ENCODE measurements around the gene SLC6A18. TPM values are rescaled to one million over a fixed set of nuclear protein-coding genes. Genes with fewer than 3 reads are reported as not detected.

SLC6A18 gene
- total RNA-seq, 2 donors from 2014 or later = 0.11 TPM; not detected in 1

GRCh38 chr5:1243487-1244130 is 18.4 kb downstream of the SLC6A18 start:
- intact Hi-C loops (cut with DNase I, micrococcal nuclease) = no loop called here
- ATAC-seq (no peak), DNase-seq (no peak)

DNA sequence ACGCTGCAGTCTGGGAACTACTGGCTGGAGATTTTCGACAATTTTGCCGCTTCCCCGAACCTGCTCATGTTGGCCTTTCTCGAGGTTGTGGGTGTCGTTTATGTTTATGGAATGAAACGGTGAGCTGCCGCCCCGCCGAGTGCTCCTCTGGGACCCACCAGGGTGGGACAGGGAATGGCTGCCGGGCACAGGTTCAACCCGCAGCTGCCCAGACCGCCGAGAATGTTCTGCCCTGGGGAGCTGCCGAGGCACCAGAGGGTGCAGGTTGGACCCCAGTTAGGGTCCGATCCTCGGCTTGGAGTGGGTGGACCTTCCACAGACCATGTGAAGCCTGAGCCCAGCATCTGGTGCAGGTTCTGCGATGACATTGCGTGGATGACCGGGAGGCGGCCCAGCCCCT is 19.1 kb downstream of the SLC6A18 start:
- intact Hi-C loops (cut with DNase I, micrococcal nuclease) = no loop called here
- DNase-seq = no peak
- no peak for ATAC-seq

DNA sequence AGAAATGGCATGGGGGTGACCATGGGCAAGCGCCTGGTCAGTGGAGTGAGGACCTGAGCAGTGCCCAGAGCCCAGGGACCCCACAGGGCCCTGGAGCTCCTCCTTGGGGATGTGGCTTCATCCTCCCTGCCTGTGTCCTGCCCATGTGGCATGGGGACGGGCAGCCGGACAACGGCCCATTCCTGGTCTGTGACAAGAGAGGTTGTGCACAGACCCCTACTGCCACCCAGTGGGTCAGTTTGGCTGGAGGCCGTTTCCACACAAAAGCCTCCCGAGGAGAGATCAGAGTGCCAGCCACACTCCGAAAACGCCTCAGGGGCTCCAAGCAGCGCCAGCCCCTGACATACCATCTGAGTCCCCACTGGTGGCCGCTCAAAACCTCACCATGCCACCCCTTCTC is 19.8 kb downstream of the SLC6A18 start:
- intact Hi-C loops (cut with DNase I, micrococcal nuclease) = no loop called here
- no peak for DNase-seq
- peak; percentile 31 for ATAC-seq

DNA sequence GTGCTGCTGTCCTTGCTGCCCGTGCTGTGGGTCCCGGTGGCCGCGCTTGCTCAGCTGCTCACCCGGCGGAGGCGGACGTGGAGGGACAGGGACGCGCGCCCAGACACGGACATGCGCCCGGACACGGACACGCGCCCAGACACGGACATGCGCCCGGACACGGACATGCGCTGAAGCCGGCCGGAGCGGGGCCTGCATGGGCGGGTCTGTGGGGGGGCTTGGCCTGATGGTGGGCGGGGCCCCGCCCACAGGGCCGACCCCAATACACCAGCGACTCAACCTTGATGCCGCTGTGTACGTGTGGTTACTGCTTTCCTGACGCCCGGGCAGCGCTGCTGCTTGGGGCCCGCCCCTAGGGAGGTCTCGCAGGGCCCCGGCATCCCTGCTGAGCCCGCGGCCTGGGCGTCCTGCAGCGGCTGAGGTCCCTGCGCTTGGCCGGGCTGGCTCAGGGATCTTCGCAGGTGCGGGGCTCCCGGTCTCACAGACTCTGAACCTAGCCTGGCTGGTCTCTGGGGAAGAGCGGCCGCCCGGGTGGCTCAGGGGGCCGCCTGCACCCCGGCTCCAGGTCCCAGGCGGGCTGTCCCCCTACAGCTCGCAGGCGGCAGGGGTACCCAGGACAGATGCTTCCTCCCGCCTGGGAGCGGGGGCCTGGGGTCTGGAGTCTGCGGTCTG is 20.9 kb downstream of the SLC6A18 start:
- DNase-seq (no peak), ATAC-seq (no peak)
- intact Hi-C loops (cut with DNase I, micrococcal nuclease) = no loop called here

DNA sequence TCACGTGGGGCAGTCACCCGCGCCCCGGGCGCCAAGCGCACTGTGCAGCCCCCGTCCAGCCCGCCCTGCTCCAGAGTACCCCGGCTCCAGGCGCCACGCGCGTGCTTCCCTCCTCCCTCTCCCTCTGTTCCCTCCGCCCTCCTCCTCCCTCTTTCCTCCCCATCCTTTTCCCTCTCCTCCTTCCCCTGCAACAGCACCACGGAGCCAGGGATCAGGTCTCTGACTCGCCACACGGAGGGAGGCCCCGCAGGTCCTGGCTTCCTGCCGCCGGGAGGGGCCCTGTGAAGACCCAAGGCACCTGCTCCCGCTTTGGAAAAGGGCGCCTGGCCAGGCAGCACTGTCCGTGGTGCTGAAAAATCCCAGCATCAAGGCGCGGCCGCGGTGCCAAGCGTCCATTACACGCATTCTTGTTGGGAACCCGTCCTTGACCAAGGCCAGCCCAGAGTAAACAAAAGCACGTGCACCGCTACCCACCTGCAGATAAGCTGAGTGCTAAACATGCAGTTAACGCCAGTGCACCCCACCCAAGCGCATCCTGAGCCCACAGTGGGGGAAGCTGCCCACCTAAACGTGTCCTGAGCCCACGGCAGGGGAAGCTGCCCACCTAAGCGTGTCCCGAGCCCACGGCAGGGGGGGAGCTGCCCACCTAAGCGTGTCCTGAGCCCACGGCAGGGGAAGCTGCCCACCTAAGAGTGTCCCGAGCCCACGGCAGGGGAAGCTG is 21.7 kb downstream of the SLC6A18 start:
- peak in 1 of 2 donors; percentile 70 for DNase-seq
- ATAC-seq = peak; percentile 53
- intact Hi-C loops (cut with DNase I, micrococcal nuclease) = no loop called here

- no peak for ATAC-seq
- intact Hi-C loops (cut with DNase I, micrococcal nuclease) = no loop called here
These were observed 22.6 kb downstream of the SLC6A18 start for GRCh38 chr5:1247811-1248210.

GRCh38 chr5:1249366-1250280 is 24.4 kb downstream of the SLC6A18 start:
- ATAC-seq (no peak), DNase-seq (no peak)
- intact Hi-C loops (cut with DNase I, micrococcal nuclease) = no loop called here

More at GRCh38 chr5:1247811-1248210, 22.6 kb downstream of the SLC6A18 start:
- DNase-seq = no peak

GRCh38 chr5:1251678-1252580 is 26.7 kb downstream of the SLC6A18 start:
- ATAC-seq (peak; percentile 80), DNase-seq (peak in 1 of 2 donors; percentile 56)

DNA sequence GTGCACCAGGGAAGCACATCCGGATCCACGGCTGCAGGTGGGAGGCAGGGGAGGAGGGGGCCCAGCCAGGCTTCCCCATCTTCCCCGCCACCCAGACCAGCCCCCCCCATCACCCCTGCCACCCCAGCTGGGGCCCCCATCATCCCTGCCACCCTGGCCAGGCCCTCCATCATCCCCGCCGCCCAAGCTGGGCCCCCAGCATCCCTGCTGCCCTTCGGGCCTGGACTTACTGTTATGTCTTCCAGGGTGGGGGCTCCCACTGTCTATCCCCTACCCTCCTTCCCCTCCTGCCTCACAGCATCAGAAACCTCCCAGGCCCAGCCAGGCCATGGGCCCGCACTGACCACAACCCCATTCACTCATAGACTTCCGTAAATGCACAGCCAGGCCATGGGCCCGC is 27.5 kb downstream of the SLC6A18 start:
- ATAC-seq (no peak), DNase-seq (no peak)
- intact Hi-C loops (cut with DNase I, micrococcal nuclease) = no loop called here

More at GRCh38 chr5:1251678-1252580, 26.7 kb downstream of the SLC6A18 start:
- intact Hi-C loops (cut with DNase I, micrococcal nuclease) = no loop called here

- DNase-seq (no peak), ATAC-seq (no peak)
- intact Hi-C loops (cut with DNase I, micrococcal nuclease) = no loop called here
These were observed 28.4 kb downstream of the SLC6A18 start for GRCh38 chr5:1253456-1254105.

DNA sequence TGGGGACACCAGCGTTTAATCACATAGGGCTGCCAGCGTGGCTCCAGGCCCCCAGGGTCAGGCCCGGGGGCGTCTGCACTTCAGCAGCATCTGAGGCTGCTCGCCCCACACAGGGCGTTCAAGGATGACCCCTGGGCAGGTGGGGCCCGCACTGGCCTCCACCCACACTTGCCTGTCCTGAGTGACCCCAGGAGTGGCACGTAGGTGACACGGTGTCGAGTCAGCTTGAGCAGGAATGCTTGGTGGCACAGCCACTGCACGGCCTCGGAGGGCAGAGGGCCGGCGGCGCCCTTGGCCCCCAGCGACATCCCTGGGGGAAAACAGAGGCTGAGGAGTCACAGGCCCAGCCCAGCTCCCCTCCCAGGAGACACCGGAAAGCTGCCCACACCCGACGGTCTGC is 29.0 kb downstream of the SLC6A18 start:
- intact Hi-C loops (cut with DNase I, micrococcal nuclease) = no loop called here
- DNase-seq (no peak), ATAC-seq (no peak)

DNA sequence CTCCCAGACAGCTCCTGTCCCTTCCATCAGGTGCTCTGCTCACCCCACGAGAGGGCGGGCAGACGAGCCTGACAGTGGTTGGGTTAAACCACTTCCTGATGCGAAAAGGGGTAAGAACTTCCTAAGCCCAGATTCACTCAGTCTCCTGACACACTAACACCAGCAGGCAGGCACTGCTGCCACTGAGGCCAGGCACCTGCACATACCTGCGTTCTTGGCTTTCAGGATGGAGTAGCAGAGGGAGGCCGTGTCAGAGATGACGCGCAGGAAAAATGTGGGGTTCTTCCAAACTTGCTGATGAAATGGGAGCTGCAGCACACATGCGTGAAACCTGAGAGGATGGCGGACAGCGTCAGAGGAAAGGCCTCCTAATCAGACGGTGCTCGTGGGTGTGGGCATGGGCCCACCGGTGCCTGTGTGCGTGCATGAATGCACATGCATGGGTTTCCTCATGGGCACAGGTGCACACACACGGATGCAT is 29.9 kb downstream of the SLC6A18 start:
- no peak for ATAC-seq
- intact Hi-C loops (cut with DNase I, micrococcal nuclease) = no loop called here
- no peak for DNase-seq

DNA sequence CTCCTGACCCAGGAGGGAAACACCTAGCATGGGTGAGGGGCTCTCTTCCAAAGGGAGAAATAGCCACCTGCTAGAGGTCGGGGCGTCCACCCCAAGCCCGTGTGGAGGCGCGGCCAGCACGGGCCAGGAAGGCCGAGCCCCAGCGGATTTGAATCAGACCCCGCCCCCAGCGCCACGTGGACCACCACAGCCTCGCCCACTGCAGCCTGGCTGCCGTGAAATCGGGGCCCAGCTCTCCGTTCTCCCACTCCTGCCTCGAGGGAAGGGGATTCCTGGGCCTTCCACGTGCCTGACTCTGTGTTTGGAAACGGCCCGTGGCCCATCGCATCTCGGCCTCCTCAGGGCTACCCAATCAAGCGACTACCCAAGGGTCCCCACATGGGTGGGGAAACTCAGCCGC is 31.6 kb downstream of the SLC6A18 start:
- ATAC-seq = no peak
- no peak for DNase-seq
- intact Hi-C loops (cut with DNase I, micrococcal nuclease) = no loop called here

DNA sequence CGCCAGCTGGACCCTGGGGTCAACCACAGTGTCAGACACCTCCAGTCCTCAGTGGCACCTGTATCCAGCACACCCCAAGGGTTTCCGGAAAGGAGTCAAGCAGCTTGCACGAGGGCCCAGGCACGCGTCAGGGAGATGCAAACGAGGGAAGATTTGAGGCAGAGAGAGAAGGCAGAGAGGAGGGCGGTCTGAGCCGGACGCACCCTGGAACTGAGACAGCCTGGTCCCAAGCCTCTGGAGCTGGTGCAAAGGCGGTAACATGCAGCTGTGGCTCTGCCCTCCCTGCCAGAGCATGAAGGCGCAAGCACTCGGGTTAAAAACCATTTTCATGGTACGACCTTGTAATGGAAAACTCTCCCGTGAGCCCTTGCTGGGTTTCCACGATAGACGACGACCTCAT is 32.2 kb downstream of the SLC6A18 start:
- DNase-seq (no peak), ATAC-seq (no peak)
- intact Hi-C loops (cut with DNase I, micrococcal nuclease) = no loop called here

- DNase-seq (no peak), ATAC-seq (no peak)
- intact Hi-C loops (cut with DNase I, micrococcal nuclease) = no loop called here
These were observed 32.7 kb downstream of the SLC6A18 start for GRCh38 chr5:1257841-1258240.

DNA sequence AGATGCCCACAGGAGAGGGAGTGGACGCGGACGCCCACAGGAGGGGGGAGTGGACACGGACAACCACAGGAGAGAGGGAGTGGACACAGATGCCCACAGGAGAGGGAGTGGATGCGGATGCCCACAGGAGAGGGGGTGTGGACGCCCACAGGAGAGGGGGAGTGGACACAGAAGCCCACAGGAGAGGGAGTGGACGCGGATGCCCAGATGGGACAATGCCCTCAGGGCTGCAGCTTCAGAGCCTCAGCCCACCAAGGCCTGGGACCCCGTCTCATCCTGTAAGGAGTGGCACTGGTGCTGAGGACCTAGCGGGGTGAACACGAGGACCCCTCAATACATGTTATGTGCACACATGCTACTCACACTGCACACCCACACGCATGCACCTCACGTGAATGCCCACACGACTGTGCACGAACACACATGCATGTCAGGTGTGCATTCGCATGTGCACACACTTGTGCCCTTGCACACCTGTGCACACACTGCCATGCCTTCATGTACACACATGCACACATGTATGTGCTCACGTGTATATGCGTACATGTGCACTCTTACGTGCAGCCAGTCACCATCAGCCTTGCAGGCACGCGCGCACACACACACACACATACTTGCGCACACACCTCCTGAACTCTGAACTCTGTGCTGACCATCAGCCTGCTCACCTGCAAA is 34.8 kb downstream of the SLC6A18 start:
- ATAC-seq (no peak), DNase-seq (no peak)
- intact Hi-C loops (cut with DNase I, micrococcal nuclease) = no loop called here

- intact Hi-C loops (cut with DNase I, micrococcal nuclease) = no loop called here
- DNase-seq (no peak), ATAC-seq (no peak)
These were observed 36.5 kb downstream of the SLC6A18 start for GRCh38 chr5:1261643-1262042.

Data from left colon (tissue), 2 donors.